Neural progenitor cell (in vitro differentiated cells): ENCODE data around the gene RSRC2. TPM values are rescaled to one million over a fixed set of nuclear protein-coding genes. Genes with fewer than 3 reads are reported as not detected.

ENCODE experiments used
- DNase-seq: peaks from one replicate; pipeline ENCODE4 v3.0.0-alpha.2; 2016; ENCODE audit warnings: low spot score
- H2AFZ ChIP-seq: fragments of 200-600 bp; sonication (generic); replicated peaks from 2 replicates; pipeline ENCODE4 v1.6.1; 2016; ENCODE audit warnings: antibody characterized with exemption
- H3F3A ChIP-seq: fragments of 200-600 bp; sonication (generic); 2 replicates; pipeline ENCODE4 v1.6.1; 2016; ENCODE audit warnings: antibody characterized with exemption, low read depth
- H3K27ac ChIP-seq: fragments of 200-600 bp; sonication (generic); 2 replicates; pipeline ENCODE4 v1.5.1; 2016; ENCODE audit warnings: mild to moderate bottlenecking
- H3K27me3 ChIP-seq: fragments of 200-600 bp; sonication (generic); 2 replicates; pipeline ENCODE4 v1.6.1; 2016; ENCODE audit warnings: mild to moderate bottlenecking, moderate library complexity
- H3K36me3 ChIP-seq: fragments of 200-600 bp; sonication (generic); 2 replicates; pipeline ENCODE4 v1.5.1; 2016
- H3K4me1 ChIP-seq: fragments of 200-600 bp; sonication (generic); 2 replicates; pipeline ENCODE4 v1.6.1; 2016; ENCODE audit warnings: mixed run types
- H3K4me2 ChIP-seq: fragments of 200-600 bp; sonication (generic); 2 replicates; pipeline ENCODE4 v1.6.1; 2016
- H3K4me3 ChIP-seq: fragments of 200-600 bp; sonication (generic); 2 replicates; pipeline ENCODE4 v1.5.1; 2016
- H3K79me2 ChIP-seq: fragments of 200-600 bp; sonication (generic); 2 replicates; pipeline ENCODE4 v1.6.1; 2016; ENCODE audit warnings: low read depth
- H3K9ac ChIP-seq: fragments of 200-600 bp; sonication (generic); 2 replicates; pipeline ENCODE4 v1.6.1; 2016
- H3K9me3 ChIP-seq: fragments of 200-600 bp; sonication (generic); 2 replicates; pipeline ENCODE4 v1.5.1; 2016; ENCODE audit warnings: low read depth
- H4K20me1 ChIP-seq: fragments of 200-600 bp; sonication (generic); 2 replicates; pipeline ENCODE4 v1.6.1; 2016; ENCODE audit warnings: low read depth
- H3K27ac Mint-ChIP-seq: 3 replicates; pipeline ENCODE4 v1.8.0; 2021; ENCODE audit warnings: mixed read lengths
- H3K27me3 Mint-ChIP-seq: 2 replicates; pipeline ENCODE4 v1.8.0; 2022; ENCODE audit warnings: low read depth, mild to moderate bottlenecking, inconsistent platforms, moderate library complexity, mixed read lengths; ENCODE audit not compliant: insufficient read depth
- H3K36me3 Mint-ChIP-seq: 3 replicates; pipeline ENCODE4 v1.8.0; 2021; ENCODE audit warnings: mixed read lengths
- H3K4me1 Mint-ChIP-seq: 3 replicates; pipeline ENCODE4 v1.8.0; 2021; ENCODE audit warnings: mixed read lengths
- H3K4me3 Mint-ChIP-seq: 3 replicates; pipeline ENCODE4 v1.8.0; 2021; ENCODE audit warnings: mild to moderate bottlenecking, moderate library complexity, mixed read lengths
- H3K9me3 Mint-ChIP-seq: 3 replicates; pipeline ENCODE4 v1.8.0; 2020; ENCODE audit warnings: mixed read lengths
- CTCF ChIP-seq: fragments of 200-600 bp; sonication (generic); IDR thresholded peaks from 2 replicates; pipeline ENCODE4 v1.5.1; 2017; ENCODE audit warnings: antibody characterized with exemption, mild to moderate bottlenecking
- EZH2 ChIP-seq: fragments of 200-600 bp; sonication (generic); IDR thresholded peaks from 2 replicates; pipeline ENCODE4 v1.6.1; 2017; ENCODE audit warnings: antibody characterized with exemption, mild to moderate bottlenecking, moderate library complexity
- EZH2phosphoT487 ChIP-seq: fragments of 200-600 bp; sonication (generic); IDR thresholded peaks from 2 replicates; pipeline ENCODE4 v1.6.1; 2017; ENCODE audit warnings: antibody characterized with exemption
- total RNA-seq: library from RNA; depleted of rRNA; stranded (reverse); fragments of >200 nt; gene quantifications from 2 replicates; pipeline ENCODE4 v1.2.3, GENCODE V29; 2015; ENCODE audit warnings: low replicate concordance

RSRC2 gene
- total RNA-seq, 1 donor from 2014 or later = 248 TPM

- Mint-ChIP-seq H3K9me3 (no peaks in the 10 kb centered on the region), H3K36me3 (no peaks in the 10 kb centered on the region)
Measured at GRCh38 chr12:122459211-122459610, 67.5 kb downstream of the RSRC2 start.

GRCh38 chr12:122458105-122459035 lies 68.4 kb downstream of the RSRC2 start:
- no peak overlapping the region for H2AFZ ChIP-seq
- no peak for DNase-seq
- H3K79me2 ChIP-seq = no peaks in the 10 kb centered on the region
- peaks cover 13% of the 10 kb centered on the region for H3K4me1 Mint-ChIP-seq
- H3K4me3 ChIP-seq = no peak overlapping the region
- H3F3A ChIP-seq = peaks cover 3% of the 10 kb centered on the region
- no peaks in the 10 kb centered on the region for H3K27me3 Mint-ChIP-seq
- H3K36me3 Mint-ChIP-seq = no peaks in the 10 kb centered on the region
- no peaks in the 10 kb centered on the region for H3K36me3 ChIP-seq
- no peaks in the 10 kb centered on the region for H3K9me3 Mint-ChIP-seq
- no peak overlapping the region for H3K27ac ChIP-seq
- H3K4me3 Mint-ChIP-seq = no peak overlapping the region
- H3K4me2 ChIP-seq = no peak overlapping the region
- H3K9me3 ChIP-seq = no peaks in the 10 kb centered on the region
- no peak overlapping the region for H3K27ac Mint-ChIP-seq
- TF ChIP-seq CTCF (no peak), EZH2 (no peak), EZH2phosphoT487 (no peak)
- no peaks in the 10 kb centered on the region for H4K20me1 ChIP-seq
- no peaks in the 10 kb centered on the region for H3K27me3 ChIP-seq
- H3K9ac ChIP-seq = no peak overlapping the region
- peaks cover 6% of the 10 kb centered on the region for H3K4me1 ChIP-seq

More at GRCh38 chr12:122459211-122459610, 67.5 kb downstream of the RSRC2 start:
- Mint-ChIP-seq H3K27ac (no peak overlapping the region), H3K4me1 (peaks cover 7% of the 10 kb centered on the region), H3K4me3 (no peak overlapping the region), H3K27me3 (no peaks in the 10 kb centered on the region)
- Histone ChIP-seq H3K36me3 (no peaks in the 10 kb centered on the region), H3K27ac (no peak overlapping the region), H3K27me3 (no peaks in the 10 kb centered on the region), H3K79me2 (no peaks in the 10 kb centered on the region), H3K4me2 (no peak overlapping the region), H3K4me1 (peaks cover 6% of the 10 kb centered on the region), H3K9ac (no peak overlapping the region), H4K20me1 (no peaks in the 10 kb centered on the region), H3K9me3 (no peaks in the 10 kb centered on the region), H3F3A (peaks cover 3% of the 10 kb centered on the region), H2AFZ (no peak overlapping the region), H3K4me3 (no peak overlapping the region)
- TF ChIP-seq CTCF (no peak), EZH2phosphoT487 (no peak), EZH2 (no peak)
- no peak for DNase-seq

GRCh38 chr12:122457627-122458026 lies 69.1 kb downstream of the RSRC2 start:
- Mint-ChIP-seq H3K27me3 (no peaks in the 10 kb centered on the region), H3K4me3 (no peak overlapping the region), H3K9me3 (no peaks in the 10 kb centered on the region), H3K36me3 (no peaks in the 10 kb centered on the region), H3K27ac (no peak overlapping the region), H3K4me1 (peaks cover 15% of the 10 kb centered on the region)
- H3K4me3 ChIP-seq = no peak overlapping the region
- no peaks in the 10 kb centered on the region for H4K20me1 ChIP-seq
- no peaks in the 10 kb centered on the region for H3K27me3 ChIP-seq
- no peak for DNase-seq
- H3K79me2 ChIP-seq = no peaks in the 10 kb centered on the region
- H3K9ac ChIP-seq = no peak overlapping the region
- no peaks in the 10 kb centered on the region for H3K9me3 ChIP-seq
- H3F3A ChIP-seq = peaks cover 3% of the 10 kb centered on the region
- H3K27ac ChIP-seq = no peak overlapping the region
- H3K4me1 ChIP-seq = peaks cover 6% of the 10 kb centered on the region
- no peak overlapping the region for H2AFZ ChIP-seq
- no peaks in the 10 kb centered on the region for H3K36me3 ChIP-seq
- no peak for TF ChIP-seq EZH2
- TF ChIP-seq CTCF = no peak
- TF ChIP-seq EZH2phosphoT487 = no peak
- no peak overlapping the region for H3K4me2 ChIP-seq
